Measurements from ENCODE around the gene TARS3. TPM values are rescaled to one million over a fixed set of nuclear protein-coding genes. Genes with fewer than 3 reads are reported as not detected.

Gene TARS3
- polyA plus RNA-seq, 2 of the 4 experiments (the other 2 are of a cell fraction) = 6.7 to 9.5 TPM

- no peak for TF ChIP-seq KDM5A (IDR thresholded peaks at IDR 0.05)
- no peak for TF ChIP-seq REST (IDR thresholded peaks at IDR 0.05)
- no peak for TF ChIP-seq HDAC2 (IDR thresholded peaks at IDR 0.05)
- no peak for TF ChIP-seq RFX5 (IDR thresholded peaks at IDR 0.05)
- TF ChIP-seq CEBPB (IDR thresholded peaks at IDR 0.05) = 0 out of 4 replicates have a peak, but pooled peaks of 1 of the 2 experiments have one; percentile 28
- TF ChIP-seq CTCF (IDR thresholded peaks at IDR 0.05) = no peak
- no peak for TF ChIP-seq HMGXB4 (CRISPR knock-in tag; IDR thresholded peaks at IDR 0.05; ENCODE audit: borderline replicate concordance)
- TF ChIP-seq EP300 (IDR thresholded peaks at IDR 0.05) = peak; percentile 37 to 45; a peak in 1 of 5 replicates
Measured at GRCh38 chr15:101684384-101684783, 39.9 kb downstream of the TARS3 start (continued).

- H3K4me3 ChIP-seq = no peak overlapping the region
Measured at GRCh38 chr15:101679806-101680205, 44.5 kb downstream of the TARS3 start.

More at GRCh38 chr15:101679806-101680205, 44.5 kb downstream of the TARS3 start:
- Histone ChIP-seq H3K4me2 (no peak overlapping the region), H3K4me1 (peaks cover 40% of the 10 kb centered on the region), H3K27ac (no peak overlapping the region), H3K9me3 (no peaks in the 10 kb centered on the region)
- CTCF ChIA-PET = interaction anchor here (1.4 kb wide), 1 partner anchor 38 kb away, joined by 3 read pairs; no protein-coding TSS in a partner anchor
- POLR2A ChIA-PET = no interaction called here
- ATAC-seq = no peak
- no peak for FAIRE-seq
- 68% methylated on average over 2 of the region's 2 CpGs for WGBS (ENCODE audit: missing lambda C conversion rate)
- DNase-seq (ENCODE audit: low read depth in 1 of 2, low spot score in 1 of 2) = no peak
- TF ChIP-seq TFCP2L1 (CRISPR knock-in tag; IDR thresholded peaks at IDR 0.05) = no peak
- TF ChIP-seq HOXB13 (CRISPR knock-in tag; IDR thresholded peaks at IDR 0.05; ENCODE audit: low read depth) = no peak
- TF ChIP-seq ZNF302 (CRISPR knock-in tag; IDR thresholded peaks at IDR 0.05) = no peak
- no peak for TF ChIP-seq ESRRA (IDR thresholded peaks at IDR 0.05; ENCODE audit: borderline replicate concordance, low read length)
- no peak for TF ChIP-seq PBX3 (IDR thresholded peaks at IDR 0.05)
- TF ChIP-seq ZC3H11A (IDR thresholded peaks at IDR 0.05) = no peak
- no peak for TF ChIP-seq GATA3 (IDR thresholded peaks at IDR 0.05; ENCODE audit: borderline replicate concordance)
- no peak for TF ChIP-seq REST (IDR thresholded peaks at IDR 0.05)
- no peak for TF ChIP-seq FOSB (CRISPR knock-in tag; IDR thresholded peaks at IDR 0.05)
- no peak for TF ChIP-seq EHMT2 (IDR thresholded peaks at IDR 0.05; ENCODE audit: low read depth)
- TF ChIP-seq POLR2A (IDR thresholded peaks at IDR 0.05; ENCODE audit: low read length) = no peak

Data from A549 (cell line).